BLaER1 treated with 17β-estradiol and CSF1 and Interleukin-3, amounts not matched to agents 10 nM and 100 nM (cell line): ENCODE data around the gene WNT7A.

Source experiments
- H3K27ac ChIP-seq, 11 experiments: shearing (Covaris generic); formaldehyde crosslinking; 2 replicates each; pipeline ENCODE4 v1.8.1; 2022
- H3K27me3 ChIP-seq, 11 experiments: shearing (Covaris generic); formaldehyde crosslinking; 2 replicates each; pipeline ENCODE4 v1.8.1; 2022
- H3K36me3 ChIP-seq, 11 experiments: shearing (Covaris generic); formaldehyde crosslinking; 2 replicates each; pipeline ENCODE4 v1.8.1; 2022
- H3K4me1 ChIP-seq, 10 experiments: shearing (Covaris generic); formaldehyde crosslinking; 2 replicates each; pipeline ENCODE4 v1.8.1; 2022
- H3K4me2 ChIP-seq, 11 experiments: shearing (Covaris generic); formaldehyde crosslinking; 2 replicates each; pipeline ENCODE4 v1.8.1; 2022
- H3K4me3 ChIP-seq, 10 experiments: shearing (Covaris generic); formaldehyde crosslinking; 2 replicates each; pipeline ENCODE4 v1.8.1; 2022
- H3K9ac ChIP-seq, 11 experiments: shearing (Covaris generic); formaldehyde crosslinking; 2 replicates each; pipeline ENCODE4 v1.8.1; 2022
- H3K9me3 ChIP-seq, 11 experiments: shearing (Covaris generic); formaldehyde crosslinking; replicated peaks in 1 of 11; 2 replicates each; pipeline ENCODE4 v1.8.1; 2022
- H4K20me1 ChIP-seq, 11 experiments: shearing (Covaris generic); formaldehyde crosslinking; 2 replicates each; pipeline ENCODE4 v1.8.1; 2022
- Cebpa-rat ChIP-seq, 11 experiments: shearing (Covaris generic); IDR thresholded peaks; 2 replicates each; pipeline ENCODE4 v1.8.1; 2022

Gene WNT7A

GRCh38 chr3:13870902-13871301 is 9.0 kb downstream of the WNT7A start:
- H3K27me3 ChIP-seq = peaks cover 2 to 25% (median 15%) of the 10 kb centered on the region in 11 experiments; a peak in 21 of 22 replicates
- no peak overlapping the region for H3K4me2 ChIP-seq
- H3K9ac ChIP-seq = no peak overlapping the region
- no peaks in the 10 kb centered on the region for H3K36me3 ChIP-seq
- no peaks in the 10 kb centered on the region; a peak in 2 of 22 replicates for H4K20me1 ChIP-seq
- H3K4me1 ChIP-seq = peaks cover 0 to 10% (median 6%) of the 10 kb centered on the region in 10 experiments; a peak in 8 of 20 replicates
- no peak overlapping the region for H3K27ac ChIP-seq
- H3K9me3 ChIP-seq = peaks cover 7 to 18% (median 12%) of the 10 kb centered on the region in 11 experiments; a peak in 20 of 22 replicates
- no peak for TF ChIP-seq Cebpa-rat (IDR thresholded peaks at IDR 0.05)
- H3K4me3 ChIP-seq = no peak overlapping the region

- Histone ChIP-seq H3K36me3 (no peaks in the 10 kb centered on the region), H3K27me3 (peaks cover 0 to 14% (median 5%) of the 10 kb centered on the region in 11 experiments; a peak in 10 of 22 replicates), H3K4me3 (no peak overlapping the region), H3K9ac (no peak overlapping the region), H4K20me1 (no peaks in the 10 kb centered on the region; a peak in 1 of 22 replicates), H3K27ac (no peak overlapping the region), H3K9me3 (peaks cover 7 to 18% (median 12%) of the 10 kb centered on the region in 11 experiments; a peak in 20 of 22 replicates), H3K4me2 (no peak overlapping the region), H3K4me1 (peaks cover 0 to 11% (median 7%) of the 10 kb centered on the region in 10 experiments; a peak in 8 of 20 replicates)
- no peak for TF ChIP-seq Cebpa-rat (IDR thresholded peaks at IDR 0.05)
These were observed 10.0 kb downstream of the WNT7A start for GRCh38 chr3:13869761-13870343.

GRCh38 chr3:13868844-13869724 is 10.8 kb downstream of the WNT7A start:
- Histone ChIP-seq H3K9ac (no peak overlapping the region), H3K4me2 (no peak overlapping the region), H3K4me3 (no peak overlapping the region), H3K9me3 (peaks cover 7 to 18% (median 12%) of the 10 kb centered on the region in 11 experiments; a peak in 20 of 22 replicates), H3K27ac (no peak overlapping the region), H3K36me3 (no peaks in the 10 kb centered on the region), H3K27me3 (peaks cover 0 to 7% (median 0%) of the 10 kb centered on the region in 11 experiments; a peak in 4 of 22 replicates), H3K4me1 (peaks cover 0 to 11% (median 7%) of the 10 kb centered on the region in 10 experiments; a peak in 8 of 20 replicates), H4K20me1 (no peaks in the 10 kb centered on the region; a peak in 1 of 22 replicates)
- no peak for TF ChIP-seq Cebpa-rat (IDR thresholded peaks at IDR 0.05)

- Histone ChIP-seq H3K4me3 (no peak overlapping the region), H3K4me1 (peaks cover 0 to 11% (median 7%) of the 10 kb centered on the region in 10 experiments; a peak in 8 of 20 replicates), H3K27ac (no peak overlapping the region), H4K20me1 (no peaks in the 10 kb centered on the region), H3K4me2 (no peak overlapping the region), H3K9ac (no peak overlapping the region), H3K27me3 (no peaks in the 10 kb centered on the region), H3K36me3 (no peaks in the 10 kb centered on the region), H3K9me3 (peaks cover 7 to 18% (median 12%) of the 10 kb centered on the region in 11 experiments; a peak in 20 of 22 replicates)
- no peak for TF ChIP-seq Cebpa-rat (IDR thresholded peaks at IDR 0.05)
These were observed 12.1 kb downstream of the WNT7A start for GRCh38 chr3:13867732-13868131.

- peaks cover 0 to 20% (median 10%) of the 10 kb centered on the region in 10 experiments; a peak in 10 of 20 replicates for H3K4me1 ChIP-seq
- peaks cover 0 to 1% (median 0%) of the 10 kb centered on the region in 11 experiments; a peak in 1 of 22 replicates for H4K20me1 ChIP-seq
- no peak overlapping the region for H3K27ac ChIP-seq
- no peak overlapping the region for H3K9ac ChIP-seq
- no peaks in the 10 kb centered on the region for H3K36me3 ChIP-seq
- H3K4me2 ChIP-seq = peak overlapping the region in 6 of 11 experiments; percentile 1 to 17 (median 10); a peak in 4 of 22 replicates
- TF ChIP-seq Cebpa-rat (IDR thresholded peaks at IDR 0.05) = no peak
- no peaks in the 10 kb centered on the region for H3K27me3 ChIP-seq
- peaks cover 7 to 13% (median 11%) of the 10 kb centered on the region in 11 experiments; a peak in 20 of 22 replicates for H3K9me3 ChIP-seq
- H3K4me3 ChIP-seq = no peak overlapping the region
These were observed 13.6 kb downstream of the WNT7A start for GRCh38 chr3:13866041-13866965.

- Histone ChIP-seq H3K36me3 (no peaks in the 10 kb centered on the region), H3K4me3 (no peak overlapping the region), H3K9me3 (peaks cover 2 to 6% (median 4%) of the 10 kb centered on the region in 11 experiments; a peak in 20 of 22 replicates), H3K9ac (no peak overlapping the region), H3K27ac (no peak overlapping the region), H4K20me1 (peaks cover 0 to 4% (median 0%) of the 10 kb centered on the region in 11 experiments; a peak in 1 of 22 replicates), H3K4me2 (peak overlapping the region in 2 of 11 experiments; percentile 1 to 2; a peak in 1 of 22 replicates), H3K4me1 (peaks cover 0 to 20% (median 10%) of the 10 kb centered on the region in 10 experiments; a peak in 10 of 20 replicates), H3K27me3 (no peaks in the 10 kb centered on the region)
- no peak for TF ChIP-seq Cebpa-rat (IDR thresholded peaks at IDR 0.05)
These were observed 14.3 kb downstream of the WNT7A start for GRCh38 chr3:13865581-13865980.

- Histone ChIP-seq H3K4me2 (no peak overlapping the region), H3K9me3 (peaks cover 0 to 1% (median 0%) of the 10 kb centered on the region in 11 experiments; a peak in 3 of 22 replicates), H3K36me3 (no peaks in the 10 kb centered on the region), H4K20me1 (peaks cover 0 to 4% (median 0%) of the 10 kb centered on the region in 11 experiments; a peak in 1 of 22 replicates), H3K4me3 (no peak overlapping the region), H3K27me3 (no peaks in the 10 kb centered on the region), H3K4me1 (peaks cover 0 to 20% (median 10%) of the 10 kb centered on the region in 10 experiments; a peak in 10 of 20 replicates), H3K27ac (no peak overlapping the region), H3K9ac (no peak overlapping the region)
- TF ChIP-seq Cebpa-rat (IDR thresholded peaks at IDR 0.05) = no peak
These were observed 14.8 kb downstream of the WNT7A start for GRCh38 chr3:13865106-13865505.

GRCh38 chr3:13863965-13864595 is 15.8 kb downstream of the WNT7A start:
- Histone ChIP-seq H3K4me2 (no peak overlapping the region), H4K20me1 (peaks cover 0 to 4% (median 0%) of the 10 kb centered on the region in 11 experiments; a peak in 1 of 22 replicates), H3K27me3 (no peaks in the 10 kb centered on the region), H3K27ac (no peak overlapping the region), H3K4me3 (no peak overlapping the region), H3K9me3 (no peaks in the 10 kb centered on the region), H3K4me1 (peaks cover 0 to 20% (median 10%) of the 10 kb centered on the region in 10 experiments; a peak in 10 of 20 replicates), H3K9ac (no peak overlapping the region), H3K36me3 (no peaks in the 10 kb centered on the region)
- no peak for TF ChIP-seq Cebpa-rat (IDR thresholded peaks at IDR 0.05)
